ENCODE measurements around the gene KCTD7.
A peak's percentile ranks its signal among the peaks of the same experiment; 100 is the strongest.
"Not testable (repeated sequence)": the region's sequence is repeated elsewhere in the genome, so short reads cannot be mapped to it uniquely, and the experiment has no call there.

The KCTD7 gene

GRCh38 chr7:66655113-66655806 is 26.6 kb downstream of the KCTD7 start:
- DNase-seq: not testable (repeated sequence)

- DNase-seq: not testable (repeated sequence)
Measured at GRCh38 chr7:66655826-66656485, 27.3 kb downstream of the KCTD7 start.

GRCh38 chr7:66657798-66658197 is 29.1 kb downstream of the KCTD7 start:
- no peak for DNase-seq

GRCh38 chr7:66662646-66663264 is 34.1 kb downstream of the KCTD7 start:
- DNase-seq: no peak

GRCh38 chr7:66664590-66665293 is 36.1 kb downstream of the KCTD7 start:
- DNase-seq: no peak

- DNase-seq: no peak
Measured at GRCh38 chr7:66666313-66666952, 37.8 kb downstream of the KCTD7 start.

GRCh38 chr7:66667023-66667728 is 38.5 kb downstream of the KCTD7 start:
- no peak for DNase-seq

- no peak for DNase-seq
Measured at GRCh38 chr7:66668112-66668511, 39.4 kb downstream of the KCTD7 start.

- DNase-seq: no peak
Measured at GRCh38 chr7:66668677-66669076, 40.0 kb downstream of the KCTD7 start.

GRCh38 chr7:66669088-66669487 is 40.4 kb downstream of the KCTD7 start:
- DNase-seq: no peak

- DNase-seq: no peak
Measured at GRCh38 chr7:66669496-66669895, 40.8 kb downstream of the KCTD7 start.

GRCh38 chr7:66671034-66671433 is 42.4 kb downstream of the KCTD7 start:
- no peak for DNase-seq

GRCh38 chr7:66671486-66671885 is 42.8 kb downstream of the KCTD7 start:
- not testable (repeated sequence) for DNase-seq

- DNase-seq: not testable (repeated sequence)
Measured at GRCh38 chr7:66672432-66673123, 43.9 kb downstream of the KCTD7 start.

- DNase-seq: not testable (repeated sequence)
Measured at GRCh38 chr7:66673124-66673640, 44.5 kb downstream of the KCTD7 start.

GRCh38 chr7:66679633-66680244 is 51.1 kb downstream of the KCTD7 start:
- DNase-seq: no peak

- DNase-seq: peak; percentile 99
Measured at GRCh38 chr7:66681491-66682349, 53.0 kb downstream of the KCTD7 start.

GRCh38 chr7:66682350-66683093 is 53.8 kb downstream of the KCTD7 start:
- no peak for DNase-seq

GRCh38 chr7:66683094-66683769 is 54.6 kb downstream of the KCTD7 start:
- not testable (repeated sequence) for DNase-seq
